Astrocyte of the spinal cord (primary cell): Measurements from ENCODE around the gene GRIPAP1.

Experiments used
- DNase-seq: peaks from one replicate; pipeline ENCODE4 v3.0.0; 2011; ENCODE audit warnings: low read depth, low spot score
- H3K4me3 ChIP-seq: 2 replicates; pipeline ENCODE4 v1.5.1; 2011; ENCODE audit warnings: low read depth, mild to moderate bottlenecking, low read length, moderate library complexity
- in situ Hi-C: cut with HindIII; loops from 2 replicates; pipeline ENCODE4 v1.10.0; 2017; ENCODE audit warnings: low sequenced_read_pairs
- TF ChIP-seq, protein P1 (sequence below): IDR thresholded peaks from 2 replicates; pipeline ENCODE4 v1.5.1; 2012; ENCODE audit warnings: low read depth, mild to moderate bottlenecking, low read length, inconsistent platforms

The GRIPAP1 gene

DNA sequence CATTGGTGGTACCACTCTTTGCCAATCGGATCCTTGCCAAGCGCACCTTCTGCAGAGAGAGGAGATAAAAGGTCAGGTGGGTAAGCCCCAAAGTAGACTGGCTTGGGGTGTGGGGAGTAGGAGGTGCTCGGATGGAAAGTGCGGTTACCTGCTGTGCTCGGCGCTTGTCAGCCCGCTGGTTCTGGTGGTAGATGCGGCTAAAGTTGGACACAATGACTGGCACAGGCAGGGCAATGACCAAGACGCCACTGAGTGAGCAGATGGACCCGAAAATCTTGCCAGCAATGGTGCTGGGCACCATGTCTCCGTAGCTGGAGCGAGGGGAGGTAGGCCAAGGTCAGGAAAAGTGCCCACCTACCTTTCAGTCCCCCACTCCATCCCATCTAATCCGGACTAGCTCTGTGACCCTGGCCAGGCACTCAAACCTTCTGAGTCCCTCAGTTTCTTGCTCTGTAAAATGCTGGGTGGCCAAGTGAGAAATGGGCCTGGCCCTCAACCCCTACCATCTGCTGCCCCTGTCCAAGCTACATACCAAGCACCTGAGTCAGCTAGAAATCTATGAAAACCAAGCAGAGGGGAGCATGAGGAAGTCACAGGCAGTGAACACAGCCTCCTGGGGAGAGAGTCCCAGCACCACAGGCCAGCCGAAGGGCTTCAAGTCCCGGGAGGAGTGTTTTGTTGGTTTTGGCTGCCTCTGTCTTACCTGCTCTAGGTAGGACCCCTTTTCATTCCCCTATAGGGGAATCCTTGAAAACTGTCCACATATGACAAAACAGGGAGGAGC lies 35.1 kb downstream of the GRIPAP1 start:
- no peak overlapping the region for H3K4me3 ChIP-seq
- in situ Hi-C loops, result no loop called here
- peak; percentile 38 for DNase-seq
- TF ChIP-seq, protein P1, sequence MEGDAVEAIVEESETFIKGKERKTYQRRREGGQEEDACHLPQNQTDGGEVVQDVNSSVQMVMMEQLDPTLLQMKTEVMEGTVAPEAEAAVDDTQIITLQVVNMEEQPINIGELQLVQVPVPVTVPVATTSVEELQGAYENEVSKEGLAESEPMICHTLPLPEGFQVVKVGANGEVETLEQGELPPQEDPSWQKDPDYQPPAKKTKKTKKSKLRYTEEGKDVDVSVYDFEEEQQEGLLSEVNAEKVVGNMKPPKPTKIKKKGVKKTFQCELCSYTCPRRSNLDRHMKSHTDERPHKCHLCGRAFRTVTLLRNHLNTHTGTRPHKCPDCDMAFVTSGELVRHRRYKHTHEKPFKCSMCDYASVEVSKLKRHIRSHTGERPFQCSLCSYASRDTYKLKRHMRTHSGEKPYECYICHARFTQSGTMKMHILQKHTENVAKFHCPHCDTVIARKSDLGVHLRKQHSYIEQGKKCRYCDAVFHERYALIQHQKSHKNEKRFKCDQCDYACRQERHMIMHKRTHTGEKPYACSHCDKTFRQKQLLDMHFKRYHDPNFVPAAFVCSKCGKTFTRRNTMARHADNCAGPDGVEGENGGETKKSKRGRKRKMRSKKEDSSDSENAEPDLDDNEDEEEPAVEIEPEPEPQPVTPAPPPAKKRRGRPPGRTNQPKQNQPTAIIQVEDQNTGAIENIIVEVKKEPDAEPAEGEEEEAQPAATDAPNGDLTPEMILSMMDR, result no peak

DNA sequence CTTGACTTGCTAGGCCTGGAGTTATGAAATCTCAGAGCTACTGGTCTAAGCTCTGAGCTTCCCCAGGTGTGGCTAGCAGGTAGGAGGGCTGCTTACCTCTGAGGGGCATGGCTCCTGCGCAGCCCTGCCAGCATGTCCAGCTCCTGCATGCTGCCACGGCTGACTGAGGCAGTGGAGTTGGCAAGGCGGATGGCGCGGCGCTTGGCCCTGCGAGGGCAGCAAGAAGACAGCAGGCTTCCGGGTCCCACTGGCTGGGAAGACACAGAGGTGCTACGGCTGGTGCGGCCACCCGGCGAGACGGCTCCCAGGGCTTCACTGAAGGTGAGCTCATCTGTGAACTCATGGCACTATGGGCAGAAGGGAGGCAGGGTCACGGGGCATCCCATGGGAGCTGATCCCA lies 36.1 kb downstream of the GRIPAP1 start:
- TF ChIP-seq, protein P1, result no peak
- DNase-seq, result no peak
- no peak overlapping the region for H3K4me3 ChIP-seq
- in situ Hi-C loops, result no loop called here

DNA sequence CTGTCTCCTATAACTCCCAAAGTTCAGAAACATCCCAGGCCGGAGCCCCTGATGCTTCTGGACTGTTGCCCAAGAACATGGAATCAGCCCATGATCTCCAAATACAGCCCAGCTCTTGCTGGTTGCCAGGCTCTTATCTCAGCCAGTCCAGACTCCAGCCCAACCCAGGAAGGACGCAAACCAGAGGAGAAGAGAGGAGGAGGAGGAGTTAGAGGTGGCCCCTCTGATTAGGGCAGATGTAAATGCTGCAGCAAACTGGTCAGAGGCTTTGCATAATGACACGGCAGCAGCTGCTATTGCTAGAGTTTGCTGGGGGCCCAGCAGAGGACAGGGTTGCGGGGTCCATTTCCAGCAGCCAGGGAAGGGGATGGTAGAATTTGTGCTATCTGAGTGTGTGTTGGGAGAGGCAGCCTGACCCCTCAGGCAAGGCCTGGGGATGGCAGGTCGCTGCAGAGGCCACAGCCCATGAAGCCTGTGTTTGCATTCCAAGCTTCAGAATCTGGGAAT lies 40.4 kb downstream of the GRIPAP1 start:
- no peak for DNase-seq
- in situ Hi-C loops, result no loop called here
- TF ChIP-seq, protein P1, result no peak
- H3K4me3 ChIP-seq, result no peak overlapping the region

DNA sequence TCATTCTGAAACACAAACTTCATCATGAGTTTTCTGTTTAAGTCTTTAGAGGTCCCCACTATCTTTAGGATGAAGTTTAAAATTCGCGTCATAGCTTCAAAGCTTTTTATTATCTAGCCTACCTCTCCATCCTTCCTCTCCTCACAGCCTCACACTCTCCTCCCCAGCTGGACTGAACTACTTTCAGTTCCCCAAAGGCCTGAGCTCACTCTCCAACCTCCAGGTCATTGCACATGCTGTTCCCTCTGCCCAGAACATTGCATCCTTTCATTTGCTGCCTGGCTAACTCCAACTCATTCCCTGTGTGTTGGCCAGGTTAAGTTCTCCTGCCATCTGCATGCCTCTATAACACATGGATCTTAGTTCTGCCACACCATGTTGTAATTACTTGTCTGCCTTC lies 41.8 kb downstream of the GRIPAP1 start:
- TF ChIP-seq, protein P1, result no peak
- in situ Hi-C loops, result no loop called here
- no peak for DNase-seq
- H3K4me3 ChIP-seq, result no peak overlapping the region

DNA sequence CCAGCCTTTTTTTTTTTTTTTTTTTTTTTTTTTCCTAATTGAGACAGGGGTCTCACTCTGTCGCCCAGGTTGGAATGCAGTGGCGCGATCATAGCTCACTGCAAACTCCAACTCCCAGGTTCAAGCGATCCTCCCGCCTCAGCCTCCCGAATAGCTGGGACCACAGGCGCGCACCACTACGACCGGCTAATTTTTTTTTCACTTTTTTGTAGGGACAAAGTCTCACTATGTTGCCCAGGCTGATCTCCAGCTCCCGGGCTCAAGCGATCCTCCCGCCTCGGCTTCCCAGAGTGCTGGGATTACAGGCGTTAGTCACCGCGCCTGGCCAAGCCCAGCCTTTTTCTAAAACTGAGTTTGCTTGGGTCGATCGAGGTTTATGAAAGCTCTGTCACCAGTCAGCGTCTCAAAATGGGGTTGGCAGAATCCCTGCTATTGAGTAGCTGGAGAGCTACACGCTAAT lies 43.4 kb downstream of the GRIPAP1 start:
- peak; percentile 59 for DNase-seq
- TF ChIP-seq, protein P1, result no peak
- H3K4me3 ChIP-seq, result peak overlapping the region; percentile 45
- in situ Hi-C loops, result no loop called here

DNA sequence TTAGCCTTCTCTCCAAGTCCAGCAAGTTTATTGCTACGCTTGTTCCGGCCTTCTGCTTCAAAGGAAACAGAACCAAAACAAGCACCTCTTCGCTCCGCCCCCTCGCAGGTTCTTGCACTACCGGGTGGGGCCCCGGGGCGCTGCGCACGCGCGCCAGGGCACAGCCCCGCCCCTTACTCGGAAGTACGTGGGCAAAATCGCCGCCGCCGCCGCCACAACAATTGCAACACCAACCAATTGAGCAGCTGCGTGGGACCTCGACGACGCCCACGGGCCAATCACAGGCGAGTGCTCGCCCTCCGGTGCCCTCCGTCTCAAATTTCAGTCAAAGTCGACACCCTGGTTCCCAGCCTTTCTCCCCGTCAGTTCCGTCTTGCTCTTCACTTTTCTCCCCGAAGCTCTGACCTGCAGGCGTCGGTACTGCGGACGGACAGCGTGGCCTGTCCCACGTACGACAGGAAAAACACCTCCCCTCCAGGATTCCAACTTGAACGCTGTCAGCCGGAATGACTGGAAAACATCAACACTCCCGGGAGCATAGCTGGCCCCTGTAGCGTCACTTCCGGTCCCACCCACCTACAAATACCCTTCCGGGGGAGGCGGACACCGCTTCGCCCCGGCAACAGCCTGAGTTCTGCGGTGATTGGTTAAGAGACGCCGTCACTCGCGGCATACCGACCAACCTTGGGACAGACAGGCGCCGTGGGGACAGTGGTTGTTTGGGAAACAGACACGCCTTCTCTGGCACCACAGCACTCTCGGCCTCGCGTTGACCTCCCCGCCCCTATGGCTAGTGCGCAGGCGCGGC lies 44.0 kb downstream of the GRIPAP1 start:
- TF ChIP-seq, protein P1, result no peak
- peak overlapping the region; percentile 70 for H3K4me3 ChIP-seq
- peak; percentile 98 for DNase-seq
- in situ Hi-C loops, result no loop called here
